Measurements from ENCODE around the gene HBQ1.

- no peak for TF ChIP-seq POLR2A (IDR thresholded peaks at IDR 0.05; ENCODE audit: low read length)
- no peak for TF ChIP-seq GATA1 (IDR thresholded peaks at IDR 0.05; ENCODE audit: low read depth, low read length)
Measured at GRCh38 chr16:159136-159849, 21.0 kb upstream of the HBQ1 start.

All from erythroblast (primary cell).